Measurements from ENCODE around the gene NEK10. TPM values are rescaled to one million over a fixed set of nuclear protein-coding genes. Genes with fewer than 3 reads are reported as not detected.

The NEK10 gene
- total RNA-seq, 1 experiment from 2014 or later: 5.7 TPM

DNA sequence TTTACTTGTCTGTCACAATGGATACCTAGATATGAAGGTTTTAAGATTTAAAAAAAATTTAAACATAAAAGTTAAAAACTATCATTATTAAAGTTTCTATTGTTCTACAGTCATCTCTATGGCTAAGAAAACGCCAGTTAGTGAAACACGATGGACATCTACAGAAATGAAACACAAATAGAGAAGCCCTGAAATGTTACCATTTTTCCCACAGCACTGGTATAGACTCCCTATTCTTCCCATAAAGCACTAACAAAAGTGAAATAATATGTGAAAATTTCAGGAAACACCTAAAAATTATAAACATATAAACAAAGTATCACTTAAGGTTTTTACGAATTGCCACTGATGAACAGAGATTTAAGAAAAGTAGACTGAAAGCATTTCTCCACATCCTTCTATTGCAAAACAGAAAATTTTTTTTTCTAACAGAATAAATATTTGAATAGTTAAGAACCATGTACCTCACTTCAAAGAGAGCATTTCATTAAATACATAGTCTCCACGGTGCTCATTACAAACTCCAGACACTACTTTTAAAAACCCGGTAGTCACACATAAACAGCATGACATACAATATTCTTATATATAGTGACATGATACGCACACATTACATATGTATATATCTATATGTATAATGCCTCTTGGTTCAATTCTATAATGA is 7.1 kb upstream of the NEK10 start:
- CTCF ChIA-PET: no interaction called here
- H3K36me3 ChIP-seq (ENCODE audit: control insufficient read depth, insufficient read depth, low read length): peaks cover 69% of the 10 kb centered on the region
- no peak for TF ChIP-seq SIN3A (IDR thresholded peaks at IDR 0.05; ENCODE audit: borderline replicate concordance, insufficient read depth, low read depth, low read length)
- no peak for TF ChIP-seq TCF7L2 (IDR thresholded peaks at IDR 0.05; ENCODE audit: low read depth, low read length)
- no peak for TF ChIP-seq POLR2AphosphoS5 (IDR thresholded peaks at IDR 0.05; ENCODE audit: low read depth, low read length)
- TF ChIP-seq, protein P1, sequence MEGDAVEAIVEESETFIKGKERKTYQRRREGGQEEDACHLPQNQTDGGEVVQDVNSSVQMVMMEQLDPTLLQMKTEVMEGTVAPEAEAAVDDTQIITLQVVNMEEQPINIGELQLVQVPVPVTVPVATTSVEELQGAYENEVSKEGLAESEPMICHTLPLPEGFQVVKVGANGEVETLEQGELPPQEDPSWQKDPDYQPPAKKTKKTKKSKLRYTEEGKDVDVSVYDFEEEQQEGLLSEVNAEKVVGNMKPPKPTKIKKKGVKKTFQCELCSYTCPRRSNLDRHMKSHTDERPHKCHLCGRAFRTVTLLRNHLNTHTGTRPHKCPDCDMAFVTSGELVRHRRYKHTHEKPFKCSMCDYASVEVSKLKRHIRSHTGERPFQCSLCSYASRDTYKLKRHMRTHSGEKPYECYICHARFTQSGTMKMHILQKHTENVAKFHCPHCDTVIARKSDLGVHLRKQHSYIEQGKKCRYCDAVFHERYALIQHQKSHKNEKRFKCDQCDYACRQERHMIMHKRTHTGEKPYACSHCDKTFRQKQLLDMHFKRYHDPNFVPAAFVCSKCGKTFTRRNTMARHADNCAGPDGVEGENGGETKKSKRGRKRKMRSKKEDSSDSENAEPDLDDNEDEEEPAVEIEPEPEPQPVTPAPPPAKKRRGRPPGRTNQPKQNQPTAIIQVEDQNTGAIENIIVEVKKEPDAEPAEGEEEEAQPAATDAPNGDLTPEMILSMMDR (IDR thresholded peaks at IDR 0.05): no peak
- TF ChIP-seq, protein P2, sequence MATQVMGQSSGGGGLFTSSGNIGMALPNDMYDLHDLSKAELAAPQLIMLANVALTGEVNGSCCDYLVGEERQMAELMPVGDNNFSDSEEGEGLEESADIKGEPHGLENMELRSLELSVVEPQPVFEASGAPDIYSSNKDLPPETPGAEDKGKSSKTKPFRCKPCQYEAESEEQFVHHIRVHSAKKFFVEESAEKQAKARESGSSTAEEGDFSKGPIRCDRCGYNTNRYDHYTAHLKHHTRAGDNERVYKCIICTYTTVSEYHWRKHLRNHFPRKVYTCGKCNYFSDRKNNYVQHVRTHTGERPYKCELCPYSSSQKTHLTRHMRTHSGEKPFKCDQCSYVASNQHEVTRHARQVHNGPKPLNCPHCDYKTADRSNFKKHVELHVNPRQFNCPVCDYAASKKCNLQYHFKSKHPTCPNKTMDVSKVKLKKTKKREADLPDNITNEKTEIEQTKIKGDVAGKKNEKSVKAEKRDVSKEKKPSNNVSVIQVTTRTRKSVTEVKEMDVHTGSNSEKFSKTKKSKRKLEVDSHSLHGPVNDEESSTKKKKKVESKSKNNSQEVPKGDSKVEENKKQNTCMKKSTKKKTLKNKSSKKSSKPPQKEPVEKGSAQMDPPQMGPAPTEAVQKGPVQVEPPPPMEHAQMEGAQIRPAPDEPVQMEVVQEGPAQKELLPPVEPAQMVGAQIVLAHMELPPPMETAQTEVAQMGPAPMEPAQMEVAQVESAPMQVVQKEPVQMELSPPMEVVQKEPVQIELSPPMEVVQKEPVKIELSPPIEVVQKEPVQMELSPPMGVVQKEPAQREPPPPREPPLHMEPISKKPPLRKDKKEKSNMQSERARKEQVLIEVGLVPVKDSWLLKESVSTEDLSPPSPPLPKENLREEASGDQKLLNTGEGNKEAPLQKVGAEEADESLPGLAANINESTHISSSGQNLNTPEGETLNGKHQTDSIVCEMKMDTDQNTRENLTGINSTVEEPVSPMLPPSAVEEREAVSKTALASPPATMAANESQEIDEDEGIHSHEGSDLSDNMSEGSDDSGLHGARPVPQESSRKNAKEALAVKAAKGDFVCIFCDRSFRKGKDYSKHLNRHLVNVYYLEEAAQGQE (IDR thresholded peaks at IDR 0.05; ENCODE audit: insufficient read depth in 1 of 2, low read depth in 2 of 2, low read length in 1 of 2): no peak
- H3K27ac ChIP-seq (ENCODE audit: low read length): no peak overlapping the region
- intact Hi-C loops (cut with micrococcal nuclease; ENCODE audit: unreplicated experiment) (no loop called here), in situ Hi-C loops (cut with HindIII; ENCODE audit: low pct_unique_long_range_greater_than_20kb, low sequenced_read_pairs) (no loop called here)
- H3K9me3 ChIP-seq (ENCODE audit: control insufficient read depth, insufficient read depth, low read depth, low read length): no peaks in the 10 kb centered on the region
- H3K27me3 ChIP-seq (ENCODE audit: control insufficient read depth, insufficient read depth, low read length): no peaks in the 10 kb centered on the region
- H3K4me3 ChIP-seq (ENCODE audit: low read depth in 2 of 2, low read length in 2 of 2): no peak overlapping the region
- no peak for ATAC-seq
- POLR2A ChIA-PET: no interaction called here
- no peak for DNase-seq (ENCODE audit: low read depth, low spot score)
- H3K4me1 ChIP-seq (ENCODE audit: control insufficient read depth, insufficient read depth, low read length): no peaks in the 10 kb centered on the region; the same call in 1 of the 2 replicates
- no TSS peak for BruUV-seq (replicated peaks)

DNA sequence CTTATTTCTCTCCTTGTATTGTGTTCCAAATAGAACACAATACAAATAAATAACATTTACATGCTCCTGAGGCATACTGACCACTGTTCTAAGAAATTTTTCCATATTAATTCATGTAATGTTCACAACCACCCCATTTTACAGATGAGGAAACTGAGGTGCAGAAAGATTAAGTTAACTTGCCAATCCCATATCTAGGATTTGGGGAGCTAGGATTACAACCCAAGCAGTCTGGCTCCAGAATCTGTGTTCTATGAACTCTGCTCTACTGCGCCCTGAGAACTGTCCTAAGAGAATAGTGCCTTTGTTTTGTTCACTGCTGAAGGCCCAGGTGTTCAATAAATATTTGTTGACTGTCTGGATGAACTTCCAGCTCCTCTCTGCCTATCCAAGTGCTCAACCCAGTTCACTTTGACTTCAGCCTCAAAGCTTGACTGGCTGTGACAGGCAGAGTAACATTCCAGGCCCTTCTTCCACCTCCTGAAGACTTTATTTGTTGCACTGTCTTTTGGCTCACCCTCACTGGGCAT is 3.1 kb downstream of the NEK10 start:
- POLR2A ChIA-PET: no interaction called here
- in situ Hi-C loops (cut with HindIII; ENCODE audit: low pct_unique_long_range_greater_than_20kb, low sequenced_read_pairs): no loop called here
- DNase-seq (ENCODE audit: low read depth, low spot score) (no peak), ATAC-seq (no peak)
- H3K4me3 ChIP-seq (ENCODE audit: low read depth in 2 of 2, low read length in 2 of 2): no peak overlapping the region
- H3K9me3 ChIP-seq (ENCODE audit: control insufficient read depth, insufficient read depth, low read depth, low read length): no peaks in the 10 kb centered on the region
- intact Hi-C loops (cut with micrococcal nuclease; ENCODE audit: unreplicated experiment): loop anchor here (10.0 kb wide), 1 partner anchor 221 kb away; no protein-coding TSS in a partner anchor
- no peak for TF ChIP-seq SIN3A (IDR thresholded peaks at IDR 0.05; ENCODE audit: borderline replicate concordance, insufficient read depth, low read depth, low read length)
- TF ChIP-seq, protein P2 (IDR thresholded peaks at IDR 0.05; ENCODE audit: insufficient read depth in 1 of 2, low read depth in 2 of 2, low read length in 1 of 2): no peak
- no peak for TF ChIP-seq POLR2AphosphoS5 (IDR thresholded peaks at IDR 0.05; ENCODE audit: low read depth, low read length)
- TF ChIP-seq, protein P1 (IDR thresholded peaks at IDR 0.05): no peak
- TF ChIP-seq TCF7L2 (IDR thresholded peaks at IDR 0.05; ENCODE audit: low read depth, low read length): no peak
- no TSS peak for BruUV-seq (replicated peaks)
- CTCF ChIA-PET: no interaction called here
- H3K27ac ChIP-seq (ENCODE audit: low read length): no peak overlapping the region
- no peaks in the 10 kb centered on the region for H3K36me3 ChIP-seq (ENCODE audit: control insufficient read depth, insufficient read depth, low read length)
- H3K4me1 ChIP-seq (ENCODE audit: control insufficient read depth, insufficient read depth, low read length): peaks cover 14% of the 10 kb centered on the region
- no peaks in the 10 kb centered on the region for H3K27me3 ChIP-seq (ENCODE audit: control insufficient read depth, insufficient read depth, low read length)

Data from Panc1 (cell line).